ENCODE data around the gene EFNA5.

EFNA5 gene

DNA sequence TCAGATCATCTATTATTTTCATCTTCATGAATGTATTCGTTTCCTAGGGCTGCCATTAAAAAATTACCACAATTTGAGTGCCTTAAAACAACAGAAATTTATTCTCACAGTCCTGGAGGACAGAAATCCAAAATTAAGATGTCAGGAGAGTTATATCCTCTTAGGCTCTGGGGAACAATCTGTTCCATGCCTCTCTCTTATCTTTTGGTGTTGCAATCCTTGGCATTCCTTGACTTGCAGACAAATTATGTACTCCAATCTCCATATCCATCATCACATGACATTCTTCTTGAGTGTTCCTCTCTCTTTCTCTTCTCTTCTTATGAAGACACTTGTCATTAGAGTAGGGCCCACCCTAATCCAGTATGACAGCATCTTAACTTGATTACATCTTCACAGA lies 339.4 kb downstream of the EFNA5 start:
- Histone ChIP-seq H3K27me3 (ENCODE audit: insufficient read depth, low read length) (no peaks in the 10 kb centered on the region), H3K27ac (ENCODE audit: low read depth, low read length) (no peak overlapping the region), H2AFZ (ENCODE audit: low read length, unreplicated experiment) (no peak overlapping the region), H3K79me2 (ENCODE audit: control insufficient read depth, insufficient read depth, low read length, unreplicated experiment) (no peaks in the 10 kb centered on the region), H3K4me3 (ENCODE audit: low read depth, low read length) (no peak overlapping the region), H3K4me1 (ENCODE audit: control insufficient read depth, insufficient read depth, low read length, unreplicated experiment) (peaks cover 4% of the 10 kb centered on the region), H3K36me3 (ENCODE audit: insufficient read depth, low read length) (no peaks in the 10 kb centered on the region)

DNA sequence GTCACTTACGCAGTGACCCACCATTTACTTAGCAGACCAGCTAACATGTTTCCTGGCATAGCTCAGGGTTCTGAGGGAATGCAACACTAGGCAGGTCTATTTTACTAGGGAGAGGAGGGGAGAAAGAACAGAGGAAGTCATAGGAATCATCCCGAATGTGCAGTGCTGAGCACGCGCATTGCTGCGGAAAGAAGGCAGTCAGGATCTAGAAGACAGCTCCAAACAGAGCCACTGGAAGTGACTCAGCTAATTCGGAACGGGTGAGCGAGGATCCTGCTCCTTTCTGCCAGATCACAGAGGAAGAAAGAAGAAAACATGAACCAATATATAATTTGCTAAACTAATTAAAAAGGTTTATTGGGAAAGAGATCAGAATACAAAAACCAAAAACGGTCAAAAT lies 339.8 kb downstream of the EFNA5 start:
- Histone ChIP-seq H3K27me3 (ENCODE audit: insufficient read depth, low read length) (no peaks in the 10 kb centered on the region), H2AFZ (ENCODE audit: low read length, unreplicated experiment) (no peak overlapping the region), H3K4me3 (ENCODE audit: low read depth, low read length) (no peak overlapping the region), H3K4me1 (ENCODE audit: control insufficient read depth, insufficient read depth, low read length, unreplicated experiment) (peaks cover 4% of the 10 kb centered on the region), H3K79me2 (ENCODE audit: control insufficient read depth, insufficient read depth, low read length, unreplicated experiment) (no peaks in the 10 kb centered on the region), H3K36me3 (ENCODE audit: insufficient read depth, low read length) (no peaks in the 10 kb centered on the region), H3K27ac (ENCODE audit: low read depth, low read length) (no peak overlapping the region)

DNA sequence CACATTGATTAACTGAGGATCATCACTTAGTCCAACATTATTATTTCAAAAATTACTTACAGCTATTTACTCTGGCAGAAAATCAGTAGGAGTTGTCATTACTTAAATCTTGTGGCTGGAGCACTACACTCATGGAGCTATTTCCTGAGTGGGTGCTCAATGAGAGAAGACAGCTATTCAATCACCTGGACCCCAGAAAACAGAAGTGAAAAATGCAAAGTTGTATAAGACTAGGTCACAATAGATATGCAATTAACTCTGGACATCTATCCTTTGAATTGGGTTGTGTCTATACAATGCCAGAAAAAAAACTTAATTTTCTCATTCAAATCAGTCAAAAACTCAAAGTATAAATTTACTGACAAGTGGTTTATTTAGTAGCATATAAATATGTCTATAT lies 340.9 kb downstream of the EFNA5 start:
- Histone ChIP-seq H2AFZ (ENCODE audit: low read length, unreplicated experiment) (no peak overlapping the region), H3K27me3 (ENCODE audit: insufficient read depth, low read length) (no peaks in the 10 kb centered on the region), H3K36me3 (ENCODE audit: insufficient read depth, low read length) (no peaks in the 10 kb centered on the region), H3K4me1 (ENCODE audit: control insufficient read depth, insufficient read depth, low read length, unreplicated experiment) (peaks cover 4% of the 10 kb centered on the region), H3K27ac (ENCODE audit: low read depth, low read length) (no peak overlapping the region), H3K79me2 (ENCODE audit: control insufficient read depth, insufficient read depth, low read length, unreplicated experiment) (no peaks in the 10 kb centered on the region), H3K4me3 (ENCODE audit: low read depth, low read length) (no peak overlapping the region)

Measured in ACC112 (cell line).